ENCODE results near the gene SPRN. TPM values are rescaled to one million over a fixed set of nuclear protein-coding genes. Genes with fewer than 3 reads are reported as not detected.

Gene SPRN
- total and polyA plus RNA-seq, 2 donors from 2014 or later: not detected

- H3K27ac ChIP-seq (ENCODE audit: low read depth in 2 of 2, low read length in 2 of 2): no peak overlapping the region
- H3K4me3 ChIP-seq (ENCODE audit: low read length in 3 of 3): no peak overlapping the region
- intact Hi-C loops (cut with DNase I): no loop called here
- H3K4me1 ChIP-seq (ENCODE audit: control insufficient read depth in 2 of 3, insufficient read depth in 2 of 3, low read depth in 1 of 3, low read length in 3 of 3): no peaks in the 10 kb centered on the region
- H3K9ac ChIP-seq (ENCODE audit: low read length in 3 of 3): no peak overlapping the region
- no peak for TF ChIP-seq CTCF (IDR thresholded peaks at IDR 0.05; ENCODE audit: borderline replicate concordance, extremely low read depth, insufficient read depth)
- FAIRE-seq (no peak), DNase-seq (no peak)
- peaks cover 12 to 25% (median 20%) of the 10 kb centered on the region in 3 donors for H3K36me3 ChIP-seq (ENCODE audit: control insufficient read depth in 2 of 3, insufficient read depth in 3 of 3, low read length in 3 of 3)
- H3K27me3 ChIP-seq (ENCODE audit: control insufficient read depth, insufficient read depth, low read length): no peaks in the 10 kb centered on the region
- peaks cover 0 to 3% (median 0%) of the 10 kb centered on the region in 3 donors for H3K9me3 ChIP-seq (ENCODE audit: control insufficient read depth in 2 of 3, insufficient read depth in 1 of 3, low read length in 3 of 3)
Measured at GRCh38 chr10:133405272-133405671, 19.2 kb downstream of the SPRN start.

GRCh38 chr10:133403784-133404183, 20.6 kb downstream of the SPRN start:
- no peak overlapping the region for H3K27ac ChIP-seq (ENCODE audit: low read depth in 2 of 2, low read length in 2 of 2)
- no peak for TF ChIP-seq CTCF (IDR thresholded peaks at IDR 0.05; ENCODE audit: borderline replicate concordance, extremely low read depth, insufficient read depth)
- DNase-seq (no peak), FAIRE-seq (no peak)
- H3K9me3 ChIP-seq (ENCODE audit: control insufficient read depth in 2 of 3, insufficient read depth in 1 of 3, low read length in 3 of 3): no peaks in the 10 kb centered on the region
- H3K4me3 ChIP-seq (ENCODE audit: low read length in 3 of 3): no peak overlapping the region
- intact Hi-C loops (cut with DNase I): no loop called here
- H3K36me3 ChIP-seq (ENCODE audit: control insufficient read depth in 2 of 3, insufficient read depth in 3 of 3, low read length in 3 of 3): peaks cover 9 to 32% (median 17%) of the 10 kb centered on the region in 3 donors
- H3K9ac ChIP-seq (ENCODE audit: low read length in 3 of 3): no peak overlapping the region
- no peaks in the 10 kb centered on the region for H3K27me3 ChIP-seq (ENCODE audit: control insufficient read depth, insufficient read depth, low read length)
- H3K4me1 ChIP-seq (ENCODE audit: control insufficient read depth in 2 of 3, insufficient read depth in 2 of 3, low read depth in 1 of 3, low read length in 3 of 3): no peaks in the 10 kb centered on the region

GRCh38 chr10:133403359-133403758, 21.1 kb downstream of the SPRN start:
- intact Hi-C loops (cut with DNase I): no loop called here
- Histone ChIP-seq H3K9ac (ENCODE audit: low read length in 3 of 3) (no peak overlapping the region), H3K36me3 (ENCODE audit: control insufficient read depth in 2 of 3, insufficient read depth in 3 of 3, low read length in 3 of 3) (peaks cover 9 to 36% (median 18%) of the 10 kb centered on the region in 3 donors), H3K27me3 (ENCODE audit: control insufficient read depth, insufficient read depth, low read length) (no peaks in the 10 kb centered on the region), H3K4me3 (ENCODE audit: low read length in 3 of 3) (no peak overlapping the region), H3K4me1 (ENCODE audit: control insufficient read depth in 2 of 3, insufficient read depth in 2 of 3, low read depth in 1 of 3, low read length in 3 of 3) (no peaks in the 10 kb centered on the region), H3K27ac (ENCODE audit: low read depth in 2 of 2, low read length in 2 of 2) (no peak overlapping the region), H3K9me3 (ENCODE audit: control insufficient read depth in 2 of 3, insufficient read depth in 1 of 3, low read length in 3 of 3) (no peaks in the 10 kb centered on the region)
- TF ChIP-seq CTCF (IDR thresholded peaks at IDR 0.05; ENCODE audit: borderline replicate concordance, extremely low read depth, insufficient read depth): no peak
- DNase-seq (no peak), FAIRE-seq (no peak)
